ENCODE results near the gene CYP46A1. TPM values are rescaled to one million over a fixed set of nuclear protein-coding genes. Genes with fewer than 3 reads are reported as not detected.

Gene CYP46A1
- total and polyA plus RNA-seq, 4 donors = 0.33 to 2.5 (median 1.4) TPM

- Histone ChIP-seq H3K9me3 (ENCODE audit: control insufficient read depth in 4 of 4, insufficient read depth in 3 of 4, low read length in 3 of 4) (no peaks in the 10 kb centered on the region), H3K36me3 (ENCODE audit: control insufficient read depth in 4 of 4, insufficient read depth in 4 of 4, low read length in 4 of 4) (no peaks in the 10 kb centered on the region), H3K27ac (ENCODE audit: low read depth in 1 of 2, low read length in 1 of 2) (peak overlapping the region; percentile 10 to 79), H3K4me1 (ENCODE audit: control insufficient read depth in 5 of 5, insufficient read depth in 5 of 5, low read length in 5 of 5) (peaks cover 0 to 42% (median 28%) of the 10 kb centered on the region in 5 donors), H3K9ac (ENCODE audit: insufficient read depth in 1 of 2, low read length in 2 of 2) (no peak overlapping the region), H3K27me3 (ENCODE audit: control insufficient read depth in 3 of 3, insufficient read depth in 3 of 3, low read length in 2 of 3) (no peaks in the 10 kb centered on the region), H3K4me3 (no peak overlapping the region)
- DNase-seq (peak; percentile 48 to 75 (median 59)), ATAC-seq (ENCODE audit: insufficient read depth, low FRiP score) (no peak)
- TF ChIP-seq CTCF (IDR thresholded peaks at IDR 0.05; ENCODE audit: control extremely low read depth, extremely low read depth) = no peak
- 68 to 81% methylated on average over 26 of the region's 26 CpGs for WGBS, 2 donors
These were observed 49.7 kb downstream of the CYP46A1 start for GRCh38 chr14:99733540-99734405.

GRCh38 chr14:99734406-99735051 is 50.4 kb downstream of the CYP46A1 start:
- Histone ChIP-seq H3K9me3 (ENCODE audit: control insufficient read depth in 4 of 4, insufficient read depth in 3 of 4, low read length in 3 of 4) (no peaks in the 10 kb centered on the region), H3K4me3 (no peak overlapping the region), H3K9ac (ENCODE audit: insufficient read depth in 1 of 2, low read length in 2 of 2) (no peak overlapping the region), H3K36me3 (ENCODE audit: control insufficient read depth in 4 of 4, insufficient read depth in 4 of 4, low read length in 4 of 4) (no peaks in the 10 kb centered on the region), H3K27me3 (ENCODE audit: control insufficient read depth in 3 of 3, insufficient read depth in 3 of 3, low read length in 2 of 3) (no peaks in the 10 kb centered on the region), H3K4me1 (ENCODE audit: control insufficient read depth in 5 of 5, insufficient read depth in 5 of 5, low read length in 5 of 5) (peaks cover 0 to 49% (median 28%) of the 10 kb centered on the region in 5 donors), H3K27ac (ENCODE audit: low read depth in 1 of 2, low read length in 1 of 2) (peak overlapping the region; percentile 10 to 79)
- peak in 1 of 3 donors; percentile 10 for DNase-seq
- no peak for ATAC-seq (ENCODE audit: insufficient read depth, low FRiP score)
- TF ChIP-seq CTCF (IDR thresholded peaks at IDR 0.05; ENCODE audit: control extremely low read depth, extremely low read depth) = no peak
- WGBS, 2 donors = 67 to 87% methylated on average over 18 of the region's 18 CpGs

- DNase-seq = peak in 1 of 3 donors; percentile 13
- 80 to 90% methylated on average over 12 to 13 of the region's 13 CpGs for WGBS, 2 donors
- no peak for ATAC-seq (ENCODE audit: insufficient read depth, low FRiP score)
These were observed 51.4 kb downstream of the CYP46A1 start for GRCh38 chr14:99735189-99736135.

More at GRCh38 chr14:99735189-99736135, 51.4 kb downstream of the CYP46A1 start:
- H3K27me3 ChIP-seq (ENCODE audit: control insufficient read depth in 3 of 3, insufficient read depth in 3 of 3, low read length in 2 of 3) = no peaks in the 10 kb centered on the region
- H3K36me3 ChIP-seq (ENCODE audit: control insufficient read depth in 4 of 4, insufficient read depth in 4 of 4, low read length in 4 of 4) = no peaks in the 10 kb centered on the region
- H3K9me3 ChIP-seq (ENCODE audit: control insufficient read depth in 4 of 4, insufficient read depth in 3 of 4, low read length in 3 of 4) = no peaks in the 10 kb centered on the region
- H3K4me3 ChIP-seq = no peak overlapping the region
- H3K4me1 ChIP-seq (ENCODE audit: control insufficient read depth in 5 of 5, insufficient read depth in 5 of 5, low read length in 5 of 5) = peaks cover 0 to 49% (median 28%) of the 10 kb centered on the region in 5 donors
- no peak overlapping the region for H3K9ac ChIP-seq (ENCODE audit: insufficient read depth in 1 of 2, low read length in 2 of 2)
- peak overlapping the region in 1 of 2 donors; percentile 27 for H3K27ac ChIP-seq (ENCODE audit: low read depth in 1 of 2, low read length in 1 of 2)
- no peak for TF ChIP-seq CTCF (IDR thresholded peaks at IDR 0.05; ENCODE audit: control extremely low read depth, extremely low read depth)

Measured in lung (tissue), 12 donors.